Measurements from ENCODE around the gene MLX.

DNA sequence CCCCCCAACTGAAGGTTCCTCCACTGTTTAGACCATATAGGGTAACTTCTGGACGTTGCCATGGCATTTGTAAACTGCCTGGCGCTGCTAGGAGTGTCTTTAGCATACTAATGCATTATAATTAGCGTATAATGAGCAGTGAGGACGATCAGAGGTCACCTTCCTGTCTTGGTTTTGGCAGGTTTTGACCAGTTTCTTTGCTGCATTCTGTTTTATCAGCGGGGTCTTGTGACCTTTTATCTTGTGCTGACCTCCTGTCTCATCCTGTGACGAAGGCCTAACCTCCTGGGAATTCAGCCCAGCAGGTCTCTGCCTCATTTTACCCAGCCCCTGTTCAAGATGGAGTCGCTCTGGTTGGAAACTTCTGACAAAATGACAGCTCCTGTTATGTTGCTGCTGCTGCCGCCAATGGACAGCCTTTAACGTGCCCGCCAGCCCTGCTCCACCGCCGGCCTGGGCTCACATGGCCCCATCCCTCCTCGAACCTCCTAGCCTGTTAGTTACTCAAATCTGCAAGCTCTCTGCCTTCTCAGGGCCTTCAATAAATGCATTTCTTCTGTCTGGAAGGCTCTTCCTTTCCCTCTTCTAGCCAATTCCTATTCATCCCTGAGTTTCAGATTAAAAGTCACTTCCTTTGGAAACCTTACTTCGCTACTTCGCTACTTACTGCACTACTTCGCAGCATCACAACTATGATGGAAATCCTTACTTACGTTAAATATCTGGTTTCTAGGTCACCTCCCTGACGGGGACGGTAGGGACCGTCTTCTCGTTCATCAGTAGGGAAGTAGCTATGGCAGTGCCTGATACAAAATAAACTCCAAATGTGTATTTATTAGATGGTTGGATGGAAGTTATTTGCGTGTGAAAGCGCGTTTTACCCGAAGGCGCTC is 31.5 kb upstream of the MLX start:
- TF ChIP-seq POLR2AphosphoS5 (IDR thresholded peaks at IDR 0.05; ENCODE audit: low read depth, low read length), result no peak
- TF ChIP-seq EZH2 (IDR thresholded peaks at IDR 0.05; ENCODE audit: low read depth, low read length, severe bottlenecking), result no peak
- TF ChIP-seq, protein P1, sequence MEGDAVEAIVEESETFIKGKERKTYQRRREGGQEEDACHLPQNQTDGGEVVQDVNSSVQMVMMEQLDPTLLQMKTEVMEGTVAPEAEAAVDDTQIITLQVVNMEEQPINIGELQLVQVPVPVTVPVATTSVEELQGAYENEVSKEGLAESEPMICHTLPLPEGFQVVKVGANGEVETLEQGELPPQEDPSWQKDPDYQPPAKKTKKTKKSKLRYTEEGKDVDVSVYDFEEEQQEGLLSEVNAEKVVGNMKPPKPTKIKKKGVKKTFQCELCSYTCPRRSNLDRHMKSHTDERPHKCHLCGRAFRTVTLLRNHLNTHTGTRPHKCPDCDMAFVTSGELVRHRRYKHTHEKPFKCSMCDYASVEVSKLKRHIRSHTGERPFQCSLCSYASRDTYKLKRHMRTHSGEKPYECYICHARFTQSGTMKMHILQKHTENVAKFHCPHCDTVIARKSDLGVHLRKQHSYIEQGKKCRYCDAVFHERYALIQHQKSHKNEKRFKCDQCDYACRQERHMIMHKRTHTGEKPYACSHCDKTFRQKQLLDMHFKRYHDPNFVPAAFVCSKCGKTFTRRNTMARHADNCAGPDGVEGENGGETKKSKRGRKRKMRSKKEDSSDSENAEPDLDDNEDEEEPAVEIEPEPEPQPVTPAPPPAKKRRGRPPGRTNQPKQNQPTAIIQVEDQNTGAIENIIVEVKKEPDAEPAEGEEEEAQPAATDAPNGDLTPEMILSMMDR (IDR thresholded peaks at IDR 0.05; ENCODE audit: control extremely low read depth in 1 of 3, insufficient read depth in 1 of 3, low read depth in 1 of 3, low read length in 3 of 3), result no peak
